Measurements from ENCODE around the gene AP2B1. TPM values are rescaled to one million over a fixed set of nuclear protein-coding genes. Genes with fewer than 3 reads are reported as not detected.

AP2B1 gene
- total and polyA plus RNA-seq, 9 of the 15 experiments (the other 6 are each of a cell fraction or from before 2014, with no cell fraction given) = 60.1 to 287 (median 105) TPM

DNA sequence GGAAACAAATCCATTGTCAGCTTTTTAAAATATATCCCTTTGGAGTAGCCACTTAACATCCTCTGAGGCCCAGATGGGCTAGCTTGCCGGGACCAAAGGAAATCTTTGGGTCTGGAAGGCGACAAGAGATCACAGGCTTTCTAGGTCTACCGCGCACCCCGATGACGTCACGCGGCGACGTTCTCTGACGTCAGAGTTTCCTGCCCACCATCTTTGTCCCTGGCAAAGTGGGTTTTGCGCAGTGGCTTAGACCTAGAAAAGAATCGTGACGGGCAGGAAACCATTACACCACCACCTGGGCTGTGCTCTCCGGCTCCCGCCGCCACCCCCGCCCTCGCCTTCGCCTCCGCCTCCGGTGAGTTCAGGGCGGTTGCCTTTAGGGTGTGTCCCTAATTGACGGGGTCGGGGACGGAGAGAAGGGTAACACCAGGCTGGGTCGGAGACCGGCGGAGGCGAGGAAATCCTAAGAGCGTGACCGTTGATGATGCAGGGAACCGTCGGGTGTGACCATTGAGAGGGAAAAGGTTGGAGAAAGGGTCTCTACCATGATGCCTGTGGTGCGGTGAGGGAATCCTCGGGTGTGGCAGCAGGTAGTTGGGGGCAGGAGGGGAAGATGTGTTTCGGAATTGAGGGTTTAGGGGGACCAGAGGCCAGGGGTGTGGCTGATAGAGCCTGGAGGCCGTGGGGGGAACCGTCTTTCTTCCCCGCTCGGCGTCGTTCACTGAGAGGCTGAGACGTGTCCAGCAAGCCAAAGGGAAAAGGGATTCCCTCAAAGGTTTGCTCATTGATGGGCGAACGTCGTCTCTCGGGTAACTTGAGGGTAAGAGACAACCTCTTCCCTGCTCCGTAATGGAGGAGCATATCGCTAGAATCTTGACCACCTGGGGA lies at the start of gene AP2B1 (continued):
- no peak for TF ChIP-seq PBX2 (CRISPR knock-in tag; IDR thresholded peaks at IDR 0.05; ENCODE audit: low read depth)
- 0 out of 2 replicates have a peak, but pooled peaks have one; percentile 15 for TF ChIP-seq PBX2 (tag; conservative IDR thresholded peaks at IDR 0.05; ENCODE audit: low read depth)
- TF ChIP-seq HLTF (IDR thresholded peaks at IDR 0.05) = peak; percentile 91
- TF ChIP-seq HBP1 (CRISPR knock-in tag; IDR thresholded peaks at IDR 0.05) = peak; percentile 74
- TF ChIP-seq, protein P1, sequence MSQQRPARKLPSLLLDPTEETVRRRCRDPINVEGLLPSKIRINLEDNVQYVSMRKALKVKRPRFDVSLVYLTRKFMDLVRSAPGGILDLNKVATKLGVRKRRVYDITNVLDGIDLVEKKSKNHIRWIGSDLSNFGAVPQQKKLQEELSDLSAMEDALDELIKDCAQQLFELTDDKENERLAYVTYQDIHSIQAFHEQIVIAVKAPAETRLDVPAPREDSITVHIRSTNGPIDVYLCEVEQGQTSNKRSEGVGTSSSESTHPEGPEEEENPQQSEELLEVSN (IDR thresholded peaks at IDR 0.05; ENCODE audit: borderline replicate concordance in 1 of 2, extremely low read depth in 1 of 2, insufficient read depth in 1 of 2, insufficient read length in 1 of 2, low read depth in 1 of 2, low read length in 1 of 2, poor library complexity in 1 of 2, severe bottlenecking in 1 of 2) = no peak
- TF ChIP-seq ZNF263 (CRISPR knock-in tag; IDR thresholded peaks at IDR 0.05; ENCODE audit: borderline replicate concordance) = peak; percentile 47; the same call in 1 of the 2 replicates
- no peak for TF ChIP-seq RBM25 (IDR thresholded peaks at IDR 0.05; ENCODE audit: low read depth, low read length, severe bottlenecking)
- peak in 1 of 2 experiments; percentile 46; a peak in 1 of 4 replicates for TF ChIP-seq ETV6 (IDR thresholded peaks at IDR 0.05; ENCODE audit: borderline replicate concordance in 1 of 2, low read depth in 2 of 2, low read length in 1 of 2)
- no peak for TF ChIP-seq ETV6 (CRISPR knock-in tag; IDR thresholded peaks at IDR 0.05; ENCODE audit: borderline replicate concordance)
- peak; percentile 91 for TF ChIP-seq MBD2 (IDR thresholded peaks at IDR 0.05; ENCODE audit: borderline replicate concordance, low read depth)
- TF ChIP-seq ZNF408 (CRISPR knock-in tag; IDR thresholded peaks at IDR 0.05; ENCODE audit: low read depth) = no peak
- no peak for TF ChIP-seq MCM2 (IDR thresholded peaks at IDR 0.05; ENCODE audit: low read depth)
- no peak for TF ChIP-seq POU5F1 (IDR thresholded peaks at IDR 0.05; ENCODE audit: borderline replicate concordance, low read depth, low read length, partially characterized antibody)
- 0 out of 2 replicates have a peak, but pooled peaks have one; percentile 65 for TF ChIP-seq GATAD2A (IDR thresholded peaks at IDR 0.05)
- no peak for TF ChIP-seq FOXA3 (CRISPR knock-in tag; conservative IDR thresholded peaks at IDR 0.05 in 1 of 2, IDR thresholded peaks at IDR 0.05 in 1 of 2)
- TF ChIP-seq BHLHE40 (IDR thresholded peaks at IDR 0.05; ENCODE audit: low read length) = peak; percentile 74
- TF ChIP-seq NCOA6 (IDR thresholded peaks at IDR 0.05) = peak; percentile 69
- TF ChIP-seq, protein P2, sequence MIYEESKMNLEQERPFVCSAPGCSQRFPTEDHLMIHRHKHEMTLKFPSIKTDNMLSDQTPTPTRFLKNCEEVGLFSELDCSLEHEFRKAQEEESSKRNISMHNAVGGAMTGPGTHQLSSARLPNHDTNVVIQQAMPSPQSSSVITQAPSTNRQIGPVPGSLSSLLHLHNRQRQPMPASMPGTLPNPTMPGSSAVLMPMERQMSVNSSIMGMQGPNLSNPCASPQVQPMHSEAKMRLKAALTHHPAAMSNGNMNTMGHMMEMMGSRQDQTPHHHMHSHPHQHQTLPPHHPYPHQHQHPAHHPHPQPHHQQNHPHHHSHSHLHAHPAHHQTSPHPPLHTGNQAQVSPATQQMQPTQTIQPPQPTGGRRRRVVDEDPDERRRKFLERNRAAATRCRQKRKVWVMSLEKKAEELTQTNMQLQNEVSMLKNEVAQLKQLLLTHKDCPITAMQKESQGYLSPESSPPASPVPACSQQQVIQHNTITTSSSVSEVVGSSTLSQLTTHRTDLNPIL (CRISPR knock-in tag; IDR thresholded peaks at IDR 0.05) = no peak
- TF ChIP-seq HIVEP1 (CRISPR knock-in tag; IDR thresholded peaks at IDR 0.05) = no peak
- TF ChIP-seq SMARCE1 (IDR thresholded peaks at IDR 0.05) = 0 out of 2 replicates have a peak, but pooled peaks have one; percentile 22
- TF ChIP-seq CEBPB (tag; IDR thresholded peaks at IDR 0.05) = peak; percentile 87

Measured in K562 (cell line).